Hepatocyte (in vitro differentiated cells): ENCODE measurements around the gene CHTOP.

ENCODE experiments used
- CTCF ChIP-seq: fragments of 200-600 bp; sonication (generic); IDR thresholded peaks from 2 replicates; pipeline ENCODE4 v1.5.1; 2016; ENCODE audit warnings: antibody characterized with exemption, mild to moderate bottlenecking; ENCODE audit not compliant: poor library complexity
- EZH2 ChIP-seq: fragments of 200-600 bp; sonication (generic); IDR thresholded peaks from 2 replicates; pipeline ENCODE4 v1.6.1; 2016; ENCODE audit warnings: antibody characterized with exemption, mild to moderate bottlenecking, borderline replicate concordance
- EZH2phosphoT487 ChIP-seq: fragments of 200-600 bp; sonication (generic); IDR thresholded peaks from one replicate; pipeline ENCODE4 v1.6.1; 2018; ENCODE audit warnings: antibody characterized with exemption, mild to moderate bottlenecking, low read depth, moderate library complexity; ENCODE audit not compliant: unreplicated experiment, severe bottlenecking

GRCh38 chr1:153684892-153685291 lies 51.0 kb downstream of the CHTOP start:
- TF ChIP-seq CTCF (no peak), EZH2 (no peak), EZH2phosphoT487 (no peak)
